Keratinocyte (primary cell): ENCODE data around the gene ZNF267. TPM values are rescaled to one million over a fixed set of nuclear protein-coding genes. Genes with fewer than 3 reads are reported as not detected.

Experiments
- DNase-seq: peaks from one replicate; pipeline ENCODE4 v3.0.0-alpha.2; 2011; ENCODE audit warnings: low read depth, missing footprints, low spot score
- FAIRE-seq: peaks from 2 replicates; lab custom pipeline; 2011; peaks lifted over from hg19 to GRCh38; lab: Jason Lieb, UNC
- H2AFZ ChIP-seq: 2 replicates; pipeline ENCODE4 v1.6.0; 2012; ENCODE audit warnings: low read length, control low read depth, inconsistent platforms; ENCODE audit not compliant: control insufficient read depth
- H3K27ac ChIP-seq: 2 replicates; pipeline ENCODE4 v1.5.1; 2011; ENCODE audit warnings: low read length; ENCODE audit not compliant: control insufficient read depth, insufficient read depth
- H3K27me3 ChIP-seq: 3 replicates; pipeline ENCODE4 v1.6.0; 2011; ENCODE audit warnings: low read length; ENCODE audit not compliant: control insufficient read depth, insufficient read depth; ENCODE audit errors: extremely low read depth
- H3K36me3 ChIP-seq, 2 experiments: 2 replicates in 1 of 2; 3 replicates in 1 of 2; pipeline ENCODE4 v1.5.1; 2011; ENCODE audit warnings: low read length in 2 of 2, mild to moderate bottlenecking in 1 of 2; ENCODE audit not compliant: control insufficient read depth in 2 of 2, insufficient read depth in 2 of 2; ENCODE audit errors: extremely low read depth in 1 of 2
- H3K4me1 ChIP-seq: 3 replicates; pipeline ENCODE4 v1.5.1; 2011; ENCODE audit warnings: low read length; ENCODE audit not compliant: control insufficient read depth, insufficient read depth; ENCODE audit errors: extremely low read depth
- H3K4me2 ChIP-seq: 3 replicates; pipeline ENCODE4 v1.6.0; 2011; ENCODE audit warnings: low read depth, low read length; ENCODE audit not compliant: control insufficient read depth, insufficient read depth; ENCODE audit errors: extremely low read depth
- H3K4me3 ChIP-seq, 3 experiments: fragments of 200-600 bp in 1 of 3; sonication (generic) in 1 of 3; 2 replicates in 2 of 3; 3 replicates in 1 of 3; pipeline ENCODE4 v1.5.1; 2011 to 2016; ENCODE audit warnings: low read length in 3 of 3, mild to moderate bottlenecking in 3 of 3, control low read depth in 2 of 3, inconsistent platforms in 1 of 3, low read depth in 1 of 3, mixed read lengths in 1 of 3, mixed run types in 1 of 3, moderate library complexity in 1 of 3; ENCODE audit not compliant: control insufficient read depth in 2 of 3, insufficient read depth in 2 of 3; ENCODE audit errors: extremely low read depth in 1 of 3
- H3K79me2 ChIP-seq: 2 replicates; pipeline ENCODE4 v1.6.0; 2012; ENCODE audit warnings: low read length; ENCODE audit not compliant: control insufficient read depth, insufficient read depth
- H3K9ac ChIP-seq: 3 replicates; pipeline ENCODE4 v1.6.0; 2011; ENCODE audit warnings: low read length; ENCODE audit not compliant: control insufficient read depth, insufficient read depth; ENCODE audit errors: extremely low read depth
- H3K9me1 ChIP-seq: 3 replicates; pipeline ENCODE4 v1.6.0; 2011; ENCODE audit warnings: low read length; ENCODE audit not compliant: control insufficient read depth, insufficient read depth; ENCODE audit errors: extremely low read depth
- H3K9me3 ChIP-seq: 2 replicates; pipeline ENCODE4 v1.5.1; 2012; ENCODE audit warnings: low read depth, low read length; ENCODE audit not compliant: control insufficient read depth
- H4K20me1 ChIP-seq: 3 replicates; pipeline ENCODE4 v1.6.0; 2011; ENCODE audit warnings: low read length; ENCODE audit not compliant: control insufficient read depth, insufficient read depth; ENCODE audit errors: extremely low read depth
- EZH2 ChIP-seq: IDR thresholded peaks from one replicate; pipeline ENCODE4 v1.6.1; 2012; ENCODE audit warnings: inconsistent platforms, mild to moderate bottlenecking, low read length, moderate library complexity
- dilution Hi-C: fragments of 300-500 bp; cut with MboI; formaldehyde crosslinking; loops from one replicate; pipeline ENCODE4 v1.7.0; 2020; ENCODE audit warnings: low sequenced_read_pairs; ENCODE audit not compliant: extremely low pct_ligation_motif_present
- polyA plus RNA-seq, 5 experiments: library from polyadenylated mRNA; depleted of rRNA in 3 of 5; stranded (reverse) in 3 of 5; stranded (forward) in 1 of 5; unstranded in 1 of 5; fragments of >200 nt; gene quantifications; 1 replicate in 1 of 5; 2 replicates in 3 of 5; 3 replicates in 1 of 5; pipeline versions ENCODE4 v1.2.1 to v1.2.3, GENCODE V29; 2011 to 2012; ENCODE audit warnings: missing spikeins in 2 of 5, low read depth in 1 of 5, low replicate concordance in 1 of 5
- TF ChIP-seq, protein P1 (sequence below), 3 experiments: IDR thresholded peaks in 1 of 3; conservative IDR thresholded peaks in 1 of 3; optimal IDR thresholded peaks in 1 of 3; 2 replicates in 2 of 3; 3 replicates in 1 of 3; pipeline versions ENCODE3 to v1.5.1; 2011; ENCODE audit warnings: low read length in 3 of 3, mild to moderate bottlenecking in 3 of 3, moderate library complexity in 2 of 3, control low read depth in 1 of 3, inconsistent platforms in 1 of 3; ENCODE audit not compliant: insufficient read depth in 2 of 3; ENCODE audit errors: extremely low read depth in 1 of 3

ZNF267 gene
- polyA plus RNA-seq, 1 donor (not counting 4 experiments of a cell fraction or from before 2014, with no cell fraction given) = 10.7 TPM

DNA sequence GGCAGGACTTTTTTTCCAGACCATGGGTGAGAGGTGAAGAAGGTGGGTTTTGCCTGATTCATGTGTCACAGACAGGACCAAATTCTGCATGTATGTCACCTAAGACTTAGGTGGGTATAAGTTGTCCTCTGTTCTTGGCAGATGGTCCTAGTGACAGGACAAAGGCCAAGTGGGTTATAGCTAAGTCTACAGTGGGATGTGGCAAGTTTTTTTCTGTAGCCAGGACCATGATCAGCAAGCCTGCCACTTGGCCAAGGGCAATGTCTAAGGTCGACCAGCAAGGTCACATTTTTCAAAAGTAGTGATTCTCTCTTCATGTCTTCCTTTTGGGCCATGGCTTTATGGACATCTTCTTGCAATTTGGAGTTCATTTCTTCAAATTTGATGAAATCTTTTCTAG, 20.2 kb downstream of the ZNF267 start:
- Histone ChIP-seq H3K27me3 (no peaks in the 10 kb centered on the region), H3K4me2 (no peak overlapping the region), H3K9me3 (peaks cover 11% of the 10 kb centered on the region), H3K4me1 (no peaks in the 10 kb centered on the region), H3K36me3 (peaks cover 13 to 30% of the 10 kb centered on the region in 2 experiments), H2AFZ (no peak overlapping the region), H3K27ac (no peak overlapping the region), H3K79me2 (peaks cover 83% of the 10 kb centered on the region), H4K20me1 (no peaks in the 10 kb centered on the region), H3K9ac (no peak overlapping the region), H3K9me1 (no peaks in the 10 kb centered on the region), H3K4me3 (no peak overlapping the region)
- DNase-seq (no peak), FAIRE-seq (no peak)
- dilution Hi-C loops = no loop called here
- TF ChIP-seq EZH2 = no peak
- TF ChIP-seq, protein P1, sequence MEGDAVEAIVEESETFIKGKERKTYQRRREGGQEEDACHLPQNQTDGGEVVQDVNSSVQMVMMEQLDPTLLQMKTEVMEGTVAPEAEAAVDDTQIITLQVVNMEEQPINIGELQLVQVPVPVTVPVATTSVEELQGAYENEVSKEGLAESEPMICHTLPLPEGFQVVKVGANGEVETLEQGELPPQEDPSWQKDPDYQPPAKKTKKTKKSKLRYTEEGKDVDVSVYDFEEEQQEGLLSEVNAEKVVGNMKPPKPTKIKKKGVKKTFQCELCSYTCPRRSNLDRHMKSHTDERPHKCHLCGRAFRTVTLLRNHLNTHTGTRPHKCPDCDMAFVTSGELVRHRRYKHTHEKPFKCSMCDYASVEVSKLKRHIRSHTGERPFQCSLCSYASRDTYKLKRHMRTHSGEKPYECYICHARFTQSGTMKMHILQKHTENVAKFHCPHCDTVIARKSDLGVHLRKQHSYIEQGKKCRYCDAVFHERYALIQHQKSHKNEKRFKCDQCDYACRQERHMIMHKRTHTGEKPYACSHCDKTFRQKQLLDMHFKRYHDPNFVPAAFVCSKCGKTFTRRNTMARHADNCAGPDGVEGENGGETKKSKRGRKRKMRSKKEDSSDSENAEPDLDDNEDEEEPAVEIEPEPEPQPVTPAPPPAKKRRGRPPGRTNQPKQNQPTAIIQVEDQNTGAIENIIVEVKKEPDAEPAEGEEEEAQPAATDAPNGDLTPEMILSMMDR (optimal IDR thresholded peaks at IDR 0.05 in 1 of 3, IDR thresholded peaks at IDR 0.05 in 1 of 3, conservative IDR thresholded peaks at IDR 0.05 in 1 of 3; ENCODE audit: extremely low read depth in 1 of 3, insufficient read depth in 2 of 3, low read length in 3 of 3) = no peak

DNA sequence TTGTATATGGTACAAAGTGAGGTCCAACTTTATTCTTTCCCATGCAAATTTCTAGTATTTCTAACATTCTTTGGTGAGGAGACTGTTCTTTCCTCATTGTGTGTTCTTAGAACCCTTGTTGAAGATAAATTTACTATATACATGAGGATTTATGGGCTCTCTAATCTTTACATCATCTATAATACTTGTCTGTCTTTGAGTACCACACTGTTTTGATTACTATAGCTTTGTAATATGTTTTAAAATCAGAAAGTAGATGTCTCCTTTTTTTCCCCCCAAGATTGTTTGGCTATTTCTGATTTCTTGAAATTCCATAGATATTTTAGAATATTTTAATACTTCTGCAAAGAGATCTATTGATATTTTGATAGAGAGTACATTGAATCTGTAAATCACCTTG, 23.7 kb downstream of the ZNF267 start:
- Histone ChIP-seq H3K4me1 (no peaks in the 10 kb centered on the region), H3K9ac (no peak overlapping the region), H3K27ac (no peak overlapping the region), H3K4me3 (no peak overlapping the region), H3K79me2 (peaks cover 76% of the 10 kb centered on the region), H2AFZ (no peak overlapping the region), H4K20me1 (no peaks in the 10 kb centered on the region), H3K9me1 (no peaks in the 10 kb centered on the region), H3K27me3 (no peaks in the 10 kb centered on the region), H3K9me3 (peaks cover 6% of the 10 kb centered on the region), H3K36me3 (peaks cover 10 to 24% of the 10 kb centered on the region in 2 experiments), H3K4me2 (no peak overlapping the region)
- DNase-seq = no peak
- dilution Hi-C loops = no loop called here
- no peak for FAIRE-seq
- no peak for TF ChIP-seq EZH2
- TF ChIP-seq, protein P1 (optimal IDR thresholded peaks at IDR 0.05 in 1 of 3, IDR thresholded peaks at IDR 0.05 in 1 of 3, conservative IDR thresholded peaks at IDR 0.05 in 1 of 3; ENCODE audit: extremely low read depth in 1 of 3, insufficient read depth in 2 of 3, low read length in 3 of 3) = no peak
